NCI-H345 treated with DMSO at 0.1 percent for 48 hours (cell line): ENCODE results near the gene LRP3.
"Not testable (repeated sequence)": the region's sequence is repeated elsewhere in the genome, so short reads cannot be mapped to it uniquely, and the experiment has no call there.

Experiments
- DNase-seq: peaks from one replicate; lab custom pipeline; 2025; ENCODE audit not compliant: unreplicated experiment; lab: John Stamatoyannopoulos, UW

The LRP3 gene

GRCh38 chr19:33175886-33176669 lies 18.1 kb upstream of the LRP3 start:
- DNase-seq, result peak; percentile 52

- peak; percentile 100 for DNase-seq
Observed at GRCh38 chr19:33176670-33177416, 17.3 kb upstream of the LRP3 start.

GRCh38 chr19:33177417-33177979 lies 16.6 kb upstream of the LRP3 start:
- peak; percentile 89 for DNase-seq

DNA sequence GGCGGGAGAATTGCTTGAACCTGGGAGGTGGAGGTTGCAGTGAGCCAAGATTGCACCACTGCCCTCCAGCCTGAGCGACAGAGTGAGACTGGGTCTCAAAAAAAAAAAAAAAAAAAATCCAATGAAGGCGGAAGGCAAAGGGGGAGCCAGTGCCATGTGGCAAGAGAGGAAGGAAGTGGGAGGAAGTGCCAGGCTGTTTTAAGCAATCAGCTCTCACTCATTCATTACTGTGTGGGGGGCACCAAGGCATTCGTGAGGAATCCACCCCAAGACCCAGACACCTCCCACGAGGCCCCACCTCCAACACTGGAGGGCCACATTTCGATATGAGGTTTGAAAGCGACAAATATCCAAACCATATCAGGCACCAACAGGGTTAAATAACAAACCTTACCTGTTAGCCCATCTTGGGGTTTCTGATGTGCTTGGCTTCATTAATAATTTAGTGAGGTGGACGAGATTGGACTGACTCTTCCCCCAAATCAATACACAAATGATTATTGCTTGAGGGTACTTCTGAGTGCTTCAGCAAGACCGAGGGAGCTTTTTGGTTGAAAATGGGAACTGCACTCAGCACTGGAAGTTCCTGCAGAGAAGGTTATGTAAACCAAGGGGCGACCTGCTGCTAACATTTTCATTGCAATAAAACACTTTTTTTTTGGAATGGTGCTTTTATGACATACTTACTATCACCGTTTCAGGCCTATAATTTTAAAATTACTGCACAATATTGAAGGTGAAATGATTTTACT lies 7.5 kb upstream of the LRP3 start:
- no peak for DNase-seq

DNA sequence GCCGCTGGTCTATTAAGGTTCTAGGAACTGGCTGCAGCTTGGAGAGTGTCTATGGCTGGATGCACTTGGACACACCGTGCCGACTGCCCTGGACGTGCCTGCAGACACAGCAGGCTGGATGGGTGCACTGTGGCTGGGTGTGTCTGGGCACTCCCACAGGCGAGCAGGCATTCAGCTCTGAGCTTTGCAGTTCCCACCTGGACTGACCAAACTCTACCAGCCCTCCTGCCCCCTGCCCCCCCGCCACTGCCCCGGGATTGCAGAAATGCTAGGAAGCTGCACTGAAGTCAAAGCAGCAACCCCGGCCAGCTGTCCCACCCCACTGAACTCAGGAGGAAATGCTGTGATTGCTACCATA lies 7.0 kb upstream of the LRP3 start:
- DNase-seq, result no peak

- no peak for DNase-seq
Observed at GRCh38 chr19:33189453-33189852, 4.7 kb upstream of the LRP3 start.

GRCh38 chr19:33191092-33191491 lies 3.0 kb upstream of the LRP3 start:
- not testable (repeated sequence) for DNase-seq

DNA sequence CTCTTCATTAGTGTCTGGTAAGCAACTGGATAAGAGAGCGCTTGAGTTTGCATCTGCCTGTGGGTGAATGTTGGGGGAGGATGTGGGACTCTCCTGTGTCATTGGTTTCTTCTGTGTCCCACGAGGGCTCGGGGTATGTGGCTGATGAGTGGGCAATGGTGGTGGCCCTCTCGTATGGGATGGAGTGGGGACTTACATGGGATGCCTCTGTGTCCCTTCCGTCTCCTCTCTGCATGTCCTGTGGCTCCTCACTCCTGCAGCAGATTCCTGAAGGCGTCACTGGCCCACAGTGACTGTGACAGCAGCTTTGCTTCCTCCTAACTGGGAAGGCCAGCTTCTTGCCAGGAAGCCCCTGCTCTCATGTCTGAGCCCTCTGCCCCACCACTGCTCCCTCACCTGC lies 2.6 kb upstream of the LRP3 start:
- DNase-seq, result no peak

DNA sequence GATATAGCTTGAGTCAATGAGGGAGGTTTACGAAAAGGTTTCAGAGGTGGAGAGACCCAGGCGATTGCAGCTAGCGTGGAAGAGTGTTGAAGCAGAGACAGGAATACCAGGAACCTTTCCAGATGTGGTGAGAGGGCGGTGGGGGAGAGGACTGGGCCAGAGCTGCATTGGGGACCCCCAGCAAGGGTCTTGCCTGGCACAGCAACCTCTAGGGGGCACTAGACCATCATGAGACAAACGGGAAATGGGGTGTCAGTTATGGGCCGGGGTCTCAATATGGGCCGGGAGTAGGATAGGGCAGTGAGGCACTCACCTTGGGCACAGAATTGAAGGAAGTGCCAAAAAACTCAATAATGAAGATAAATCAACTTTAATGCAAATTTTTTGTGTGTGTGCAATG lies 2.1 kb upstream of the LRP3 start:
- DNase-seq, result no peak

GRCh38 chr19:33193269-33193864 lies 763 bp upstream of the LRP3 start:
- DNase-seq, result no peak

DNA sequence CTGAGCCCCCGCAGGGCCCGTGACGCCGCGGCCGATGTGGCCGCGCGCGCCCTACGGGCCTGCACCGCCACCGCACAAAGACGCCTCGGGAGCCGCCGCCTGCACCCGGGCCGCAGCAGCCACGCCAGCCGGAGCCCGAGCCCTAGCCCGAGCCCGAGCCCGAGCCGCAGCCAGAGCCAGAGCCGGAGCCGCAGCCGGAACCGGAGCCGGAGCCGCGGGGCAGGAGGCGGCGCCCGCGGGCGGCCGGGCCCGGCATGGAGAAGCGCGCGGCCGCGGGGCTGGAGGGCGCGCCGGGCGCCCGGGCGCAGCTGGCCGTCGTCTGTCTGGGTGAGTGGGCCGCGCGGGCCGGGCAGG lies 379 bp downstream of the LRP3 start:
- DNase-seq, result no peak

DNA sequence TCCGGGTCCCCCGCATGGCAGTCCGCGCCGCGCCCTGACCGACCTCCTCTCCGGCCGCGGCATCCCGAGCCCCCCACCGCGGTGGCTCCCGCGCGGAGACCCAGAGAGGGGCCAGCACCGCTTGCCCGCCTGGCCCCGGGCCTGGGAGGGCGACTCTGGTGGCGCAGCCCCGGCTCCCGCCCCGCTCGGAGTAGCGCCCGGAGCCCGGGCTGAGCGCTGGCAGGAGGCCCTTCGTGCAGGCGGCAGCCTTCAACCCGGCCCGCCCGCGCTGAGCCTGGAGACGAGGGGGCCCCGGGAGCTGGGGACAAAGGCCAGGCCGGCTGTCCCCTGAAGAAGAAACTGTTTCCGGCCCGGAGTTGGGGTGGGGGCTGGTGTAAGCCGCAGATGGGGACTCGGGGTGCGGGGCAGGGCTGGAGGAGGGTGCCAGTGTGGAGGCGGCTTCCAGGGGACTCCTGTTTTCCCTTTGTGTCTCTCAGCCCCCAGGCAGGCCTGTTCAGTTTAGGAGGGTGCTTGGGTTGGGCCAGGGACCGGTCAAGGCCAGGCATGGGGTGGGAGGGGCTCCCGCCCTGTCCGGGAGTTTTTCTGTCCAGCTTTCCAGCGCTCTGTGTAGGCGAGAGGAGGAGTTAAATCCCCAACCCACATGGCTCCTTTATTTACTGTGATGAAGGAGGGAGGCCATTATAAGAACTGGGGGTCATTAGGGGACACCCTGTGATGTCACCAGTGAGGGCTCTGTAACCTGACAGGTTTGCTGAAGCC lies 935 bp downstream of the LRP3 start:
- DNase-seq, result no peak

- no peak for DNase-seq
Observed at GRCh38 chr19:33195645-33196347, 1.7 kb downstream of the LRP3 start.

GRCh38 chr19:33196446-33197193 lies 2.5 kb downstream of the LRP3 start:
- DNase-seq, result no peak

- DNase-seq, result no peak
Observed at GRCh38 chr19:33197591-33198000, 3.5 kb downstream of the LRP3 start.

DNA sequence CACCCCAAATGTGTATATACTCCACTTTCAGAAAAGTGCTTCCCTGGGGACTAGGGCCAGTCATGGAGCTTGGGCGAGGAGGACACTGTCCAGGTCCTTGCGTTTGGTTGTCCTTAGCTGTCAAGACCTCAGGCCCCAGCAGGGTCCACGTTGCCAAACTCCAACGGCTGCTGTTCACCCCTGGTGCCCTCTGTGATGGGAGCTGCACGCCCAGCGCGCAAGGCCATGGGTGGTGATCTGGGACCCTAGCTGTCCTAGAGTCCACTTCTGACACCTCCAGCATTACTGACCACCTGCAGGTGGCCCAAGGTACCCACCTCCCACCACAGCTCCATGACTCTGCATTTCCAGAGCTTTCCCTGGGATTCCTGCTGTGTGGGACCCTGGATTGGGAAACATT lies 4.0 kb downstream of the LRP3 start:
- DNase-seq, result no peak

- no peak for DNase-seq
Observed at GRCh38 chr19:33199441-33200265, 5.5 kb downstream of the LRP3 start.

- no peak for DNase-seq
Observed at GRCh38 chr19:33201473-33201872, 7.3 kb downstream of the LRP3 start.
